SK-N-SH treated with all-trans-retinoic acid at 6 μM for 48 hours (cell line): ENCODE results near the gene TTYH3.

Experiments used
- ATAC-seq: fragments of 200-7000 bp; cut with Tn5 transposase; 3 replicates; pipeline ENCODE4 v1.9.1; 2020; ENCODE audit warnings: mild to moderate bottlenecking, moderate library complexity
- ARNTL ChIP-seq: fragments of 450-650 bp; formaldehyde crosslinking; IDR thresholded peaks from 2 replicates; pipeline ENCODE4 v1.5.0; 2020; ENCODE audit warnings: low read depth, mild to moderate bottlenecking, moderate library complexity, borderline replicate concordance
- BACH2 ChIP-seq: fragments of 250-450 bp; sonication (Bioruptor Pico); IDR thresholded peaks from 2 replicates; pipeline ENCODE4 v1.9.0; 2021; ENCODE audit warnings: mild to moderate bottlenecking, borderline replicate concordance
- CREB5 ChIP-seq: fragments of 250-450 bp; sonication (Bioruptor Pico); IDR thresholded peaks from 2 replicates; pipeline ENCODE4 v1.5.1; 2020; ENCODE audit warnings: low read depth, mild to moderate bottlenecking, moderate library complexity
- CSDC2 ChIP-seq: fragments of 250-450 bp; sonication (Bioruptor Pico); IDR thresholded peaks from 2 replicates; pipeline ENCODE4 v1.5.0; 2020; ENCODE audit warnings: mild to moderate bottlenecking, moderate library complexity
- GLIS3 ChIP-seq: fragments of 250-450 bp; sonication (Bioruptor Pico); IDR thresholded peaks from 2 replicates; pipeline ENCODE4 v1.5.0; 2020; ENCODE audit warnings: mild to moderate bottlenecking, moderate library complexity
- OSR1 ChIP-seq: fragments of 250-450 bp; sonication (Bioruptor Pico); IDR thresholded peaks from 2 replicates; pipeline ENCODE4 v1.8.0; 2022; ENCODE audit warnings: moderate library complexity, mild to moderate bottlenecking, inconsistent platforms
- PATZ1 ChIP-seq: fragments of 250-450 bp; sonication (Bioruptor Pico); IDR thresholded peaks from 2 replicates; pipeline ENCODE4 v1.8.0; 2020; ENCODE audit warnings: mild to moderate bottlenecking, moderate library complexity, borderline replicate concordance
- PPARA ChIP-seq: fragments of 250-450 bp; sonication (Bioruptor Pico); IDR thresholded peaks from 2 replicates; pipeline ENCODE4 v1.5.0; 2020; ENCODE audit warnings: mild to moderate bottlenecking, borderline replicate concordance
- RARB ChIP-seq: fragments of 250-450 bp; sonication (Bioruptor Pico); IDR thresholded peaks from 2 replicates; pipeline ENCODE4 v1.8.0; 2021; ENCODE audit warnings: mild to moderate bottlenecking, moderate library complexity
- SNAI2 ChIP-seq: fragments of 250-450 bp; sonication (Bioruptor Pico); IDR thresholded peaks from 2 replicates; pipeline ENCODE4 v1.5.0; 2020; ENCODE audit warnings: mild to moderate bottlenecking, moderate library complexity
- TCF4 ChIP-seq: fragments of 250-450 bp; sonication (Bioruptor Pico); IDR thresholded peaks from 2 replicates; pipeline ENCODE4 v1.8.0; 2021; ENCODE audit warnings: mild to moderate bottlenecking, moderate library complexity, borderline replicate concordance
- TOX ChIP-seq: fragments of 250-450 bp; sonication (Bioruptor Pico); IDR thresholded peaks from 2 replicates; pipeline ENCODE4 v1.8.0; 2021; ENCODE audit warnings: mild to moderate bottlenecking, moderate library complexity, borderline replicate concordance
- ZC3H10 ChIP-seq: fragments of 250-450 bp; sonication (Bioruptor Pico); IDR thresholded peaks from 2 replicates; pipeline ENCODE4 v1.5.1; 2021; ENCODE audit warnings: mild to moderate bottlenecking, moderate library complexity
- ZFP3 ChIP-seq: fragments of 250-450 bp; sonication (Bioruptor Pico); IDR thresholded peaks from 2 replicates; pipeline ENCODE4 v1.5.0; 2020; ENCODE audit warnings: mild to moderate bottlenecking, moderate library complexity
- ZFP30 ChIP-seq: fragments of 450-650 bp; formaldehyde crosslinking; IDR thresholded peaks from 2 replicates; pipeline ENCODE4 v1.5.0; 2022; ENCODE audit warnings: mild to moderate bottlenecking, moderate library complexity
- ZNF565 ChIP-seq: fragments of 450-650 bp; formaldehyde crosslinking; conservative IDR thresholded peaks from 2 replicates; pipeline ENCODE4 v1.5.0; 2020; ENCODE audit warnings: low read depth, mild to moderate bottlenecking, moderate library complexity
- ZNF70 ChIP-seq: fragments of 450-650 bp; formaldehyde crosslinking; IDR thresholded peaks from 2 replicates; pipeline ENCODE4 v1.5.0; 2020; ENCODE audit warnings: mild to moderate bottlenecking, moderate library complexity
- ZNF8 ChIP-seq: fragments of 450-650 bp; formaldehyde crosslinking; IDR thresholded peaks from 2 replicates; pipeline ENCODE4 v1.5.0; 2020; ENCODE audit warnings: mild to moderate bottlenecking, moderate library complexity
- TF ChIP-seq, protein P1 (sequence below): fragments of 250-450 bp; sonication (Bioruptor Pico); IDR thresholded peaks from 2 replicates; pipeline ENCODE4 v1.5.0; 2020; ENCODE audit warnings: mild to moderate bottlenecking, moderate library complexity
- TF ChIP-seq, protein P2 (sequence below): fragments of 250-450 bp; sonication (Bioruptor Pico); IDR thresholded peaks from 2 replicates; pipeline ENCODE4 v1.5.1; 2021; ENCODE audit warnings: mild to moderate bottlenecking, moderate library complexity
- TF ChIP-seq, protein P3 (sequence below): fragments of 250-450 bp; sonication (Bioruptor Pico); IDR thresholded peaks from 2 replicates; pipeline ENCODE4 v1.8.0; 2021; ENCODE audit warnings: low read depth, mild to moderate bottlenecking, moderate library complexity, borderline replicate concordance

Gene TTYH3

GRCh38 chr7:2680792-2681490 is 49.2 kb downstream of the TTYH3 start:
- TF ChIP-seq RARB (CRISPR knock-in tag) (no peak), ZNF565 (CRISPR knock-in tag) (no peak), SNAI2 (CRISPR knock-in tag) (no peak), ZC3H10 (CRISPR knock-in tag) (no peak), CREB5 (CRISPR knock-in tag) (no peak), TOX (no peak), ZFP3 (CRISPR knock-in tag) (no peak), GLIS3 (no peak), ARNTL (CRISPR knock-in tag) (no peak), ZNF70 (CRISPR knock-in tag) (no peak), PATZ1 (no peak), OSR1 (CRISPR knock-in tag) (no peak), CSDC2 (no peak)
- TF ChIP-seq, protein P1, sequence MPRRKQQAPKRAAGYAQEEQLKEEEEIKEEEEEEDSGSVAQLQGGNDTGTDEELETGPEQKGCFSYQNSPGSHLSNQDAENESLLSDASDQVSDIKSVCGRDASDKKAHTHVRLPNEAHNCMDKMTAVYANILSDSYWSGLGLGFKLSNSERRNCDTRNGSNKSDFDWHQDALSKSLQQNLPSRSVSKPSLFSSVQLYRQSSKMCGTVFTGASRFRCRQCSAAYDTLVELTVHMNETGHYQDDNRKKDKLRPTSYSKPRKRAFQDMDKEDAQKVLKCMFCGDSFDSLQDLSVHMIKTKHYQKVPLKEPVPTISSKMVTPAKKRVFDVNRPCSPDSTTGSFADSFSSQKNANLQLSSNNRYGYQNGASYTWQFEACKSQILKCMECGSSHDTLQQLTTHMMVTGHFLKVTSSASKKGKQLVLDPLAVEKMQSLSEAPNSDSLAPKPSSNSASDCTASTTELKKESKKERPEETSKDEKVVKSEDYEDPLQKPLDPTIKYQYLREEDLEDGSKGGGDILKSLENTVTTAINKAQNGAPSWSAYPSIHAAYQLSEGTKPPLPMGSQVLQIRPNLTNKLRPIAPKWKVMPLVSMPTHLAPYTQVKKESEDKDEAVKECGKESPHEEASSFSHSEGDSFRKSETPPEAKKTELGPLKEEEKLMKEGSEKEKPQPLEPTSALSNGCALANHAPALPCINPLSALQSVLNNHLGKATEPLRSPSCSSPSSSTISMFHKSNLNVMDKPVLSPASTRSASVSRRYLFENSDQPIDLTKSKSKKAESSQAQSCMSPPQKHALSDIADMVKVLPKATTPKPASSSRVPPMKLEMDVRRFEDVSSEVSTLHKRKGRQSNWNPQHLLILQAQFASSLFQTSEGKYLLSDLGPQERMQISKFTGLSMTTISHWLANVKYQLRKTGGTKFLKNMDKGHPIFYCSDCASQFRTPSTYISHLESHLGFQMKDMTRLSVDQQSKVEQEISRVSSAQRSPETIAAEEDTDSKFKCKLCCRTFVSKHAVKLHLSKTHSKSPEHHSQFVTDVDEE (CRISPR knock-in tag), result no peak
- TF ChIP-seq, protein P2, sequence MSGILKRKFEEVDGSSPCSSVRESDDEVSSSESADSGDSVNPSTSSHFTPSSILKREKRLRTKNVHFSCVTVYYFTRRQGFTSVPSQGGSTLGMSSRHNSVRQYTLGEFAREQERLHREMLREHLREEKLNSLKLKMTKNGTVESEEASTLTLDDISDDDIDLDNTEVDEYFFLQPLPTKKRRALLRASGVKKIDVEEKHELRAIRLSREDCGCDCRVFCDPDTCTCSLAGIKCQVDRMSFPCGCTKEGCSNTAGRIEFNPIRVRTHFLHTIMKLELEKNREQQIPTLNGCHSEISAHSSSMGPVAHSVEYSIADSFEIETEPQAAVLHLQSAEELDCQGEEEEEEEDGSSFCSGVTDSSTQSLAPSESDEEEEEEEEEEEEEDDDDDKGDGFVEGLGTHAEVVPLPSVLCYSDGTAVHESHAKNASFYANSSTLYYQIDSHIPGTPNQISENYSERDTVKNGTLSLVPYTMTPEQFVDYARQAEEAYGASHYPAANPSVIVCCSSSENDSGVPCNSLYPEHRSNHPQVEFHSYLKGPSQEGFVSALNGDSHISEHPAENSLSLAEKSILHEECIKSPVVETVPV (CRISPR knock-in tag), result no peak
- peak; percentile 86 for ATAC-seq

GRCh38 chr7:2681929-2682799 is 50.4 kb downstream of the TTYH3 start:
- TF ChIP-seq ZNF8 (CRISPR knock-in tag) (no peak), GLIS3 (no peak), TCF4 (CRISPR knock-in tag) (no peak), ARNTL (CRISPR knock-in tag) (no peak), OSR1 (CRISPR knock-in tag) (no peak), SNAI2 (CRISPR knock-in tag) (no peak)
- TF ChIP-seq, protein P1 (CRISPR knock-in tag), result no peak

GRCh38 chr7:2684501-2684900 is 52.7 kb downstream of the TTYH3 start:
- no peak for ATAC-seq
- TF ChIP-seq BACH2 (CRISPR knock-in tag), result no peak
- TF ChIP-seq CREB5 (CRISPR knock-in tag), result no peak
- TF ChIP-seq, protein P3, sequence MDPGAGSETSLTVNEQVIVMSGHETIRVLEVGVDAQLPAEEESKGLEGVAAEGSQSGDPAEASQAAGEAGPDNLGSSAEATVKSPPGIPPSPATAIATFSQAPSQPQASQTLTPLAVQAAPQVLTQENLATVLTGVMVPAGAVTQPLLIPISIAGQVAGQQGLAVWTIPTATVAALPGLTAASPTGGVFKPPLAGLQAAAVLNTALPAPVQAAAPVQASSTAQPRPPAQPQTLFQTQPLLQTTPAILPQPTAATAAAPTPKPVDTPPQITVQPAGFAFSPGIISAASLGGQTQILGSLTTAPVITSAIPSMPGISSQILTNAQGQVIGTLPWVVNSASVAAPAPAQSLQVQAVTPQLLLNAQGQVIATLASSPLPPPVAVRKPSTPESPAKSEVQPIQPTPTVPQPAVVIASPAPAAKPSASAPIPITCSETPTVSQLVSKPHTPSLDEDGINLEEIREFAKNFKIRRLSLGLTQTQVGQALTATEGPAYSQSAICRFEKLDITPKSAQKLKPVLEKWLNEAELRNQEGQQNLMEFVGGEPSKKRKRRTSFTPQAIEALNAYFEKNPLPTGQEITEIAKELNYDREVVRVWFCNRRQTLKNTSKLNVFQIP (CRISPR knock-in tag), result no peak
- TF ChIP-seq, protein P2 (CRISPR knock-in tag), result no peak
- TF ChIP-seq SNAI2 (CRISPR knock-in tag), result no peak
- no peak for TF ChIP-seq PPARA
- no peak for TF ChIP-seq ZFP30

More at GRCh38 chr7:2681929-2682799, 50.4 kb downstream of the TTYH3 start:
- ATAC-seq, result no peak
